SH-SY5Y (cell line): ENCODE measurements around the gene PCBP1.

Experiments
- GATA2 ChIP-seq: IDR thresholded peaks from 2 replicates; pipeline ENCODE4 v1.6.1; 2011; ENCODE audit warnings: mild to moderate bottlenecking, low read depth, low read length
- GATA3 ChIP-seq: IDR thresholded peaks from 2 replicates; pipeline ENCODE4 v1.6.1; 2011; ENCODE audit warnings: low read depth, mild to moderate bottlenecking, low read length, moderate library complexity

PCBP1 gene

DNA sequence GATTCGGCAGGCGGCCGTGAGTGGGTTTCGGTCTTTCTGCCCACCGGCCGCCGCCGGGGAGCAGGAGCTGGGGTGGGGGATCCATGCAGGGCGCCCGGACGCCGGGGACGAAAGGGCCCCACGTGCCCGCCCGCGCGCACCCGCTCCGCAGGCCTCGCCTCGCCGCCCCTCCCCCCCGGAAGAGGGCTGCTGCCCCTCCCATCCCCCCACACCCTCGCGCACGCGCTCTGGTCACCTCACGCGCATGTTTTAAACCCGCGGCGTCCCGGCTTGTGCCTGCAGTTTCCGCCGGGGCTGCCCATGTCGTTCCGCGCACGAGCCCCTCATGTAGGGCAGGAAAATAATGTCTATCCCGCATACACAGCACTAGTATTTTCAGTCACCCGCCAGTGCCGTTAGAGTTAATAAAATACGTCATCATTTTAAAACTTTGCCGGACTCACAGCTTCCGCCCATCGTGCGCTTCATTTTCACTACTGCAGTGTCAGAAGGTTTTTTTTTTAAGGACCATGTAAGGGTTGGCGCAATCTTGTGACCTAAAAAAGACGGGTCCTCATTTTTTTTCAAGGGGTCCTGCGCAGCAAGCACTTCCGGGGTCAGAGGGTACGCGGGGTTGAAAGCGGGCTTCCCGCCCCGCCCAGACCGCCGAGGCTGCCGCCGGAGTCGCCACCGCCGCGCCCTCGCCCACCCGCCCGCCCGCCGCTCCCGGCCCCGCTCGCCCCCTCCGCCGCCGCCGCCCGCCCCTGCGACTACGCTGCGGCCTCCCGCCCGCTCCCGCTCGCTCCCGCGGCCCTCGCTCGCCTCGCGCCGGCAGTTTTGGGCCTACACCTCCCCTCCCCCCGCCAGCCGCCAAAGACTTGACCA, at the start of gene PCBP1:
TSS of gene PCBP1 (plus strand) at position 640 of the 864 bp plus-strand sequence. CDS start 267 bp downstream, outside the sequence.
- TF ChIP-seq GATA2: no peak
- TF ChIP-seq GATA3: no peak

GRCh38 chr2:70039366-70039765, 47.9 kb upstream of the PCBP1 start:
- TF ChIP-seq GATA2: no peak
- TF ChIP-seq GATA3: no peak

DNA sequence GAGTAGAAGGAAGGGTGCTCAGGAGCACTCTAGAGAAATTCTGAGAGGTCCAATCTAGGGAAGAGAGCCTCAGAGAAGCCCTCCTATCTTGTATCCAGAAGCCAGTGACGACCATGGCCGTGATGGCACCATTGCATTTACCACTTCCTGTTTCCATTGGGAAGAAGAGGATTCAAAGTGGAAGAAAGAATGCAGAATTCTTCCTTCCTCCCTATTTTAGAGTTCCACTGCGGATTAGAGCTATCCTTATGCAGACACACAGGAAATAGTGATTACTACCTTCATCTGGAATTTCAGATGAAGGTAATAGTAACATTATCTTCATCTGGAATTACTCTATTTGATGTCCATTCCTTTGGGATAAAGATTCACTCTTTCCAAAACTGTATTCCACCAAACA, 45.6 kb upstream of the PCBP1 start:
- TF ChIP-seq GATA3: no peak
- TF ChIP-seq GATA2: no peak

DNA sequence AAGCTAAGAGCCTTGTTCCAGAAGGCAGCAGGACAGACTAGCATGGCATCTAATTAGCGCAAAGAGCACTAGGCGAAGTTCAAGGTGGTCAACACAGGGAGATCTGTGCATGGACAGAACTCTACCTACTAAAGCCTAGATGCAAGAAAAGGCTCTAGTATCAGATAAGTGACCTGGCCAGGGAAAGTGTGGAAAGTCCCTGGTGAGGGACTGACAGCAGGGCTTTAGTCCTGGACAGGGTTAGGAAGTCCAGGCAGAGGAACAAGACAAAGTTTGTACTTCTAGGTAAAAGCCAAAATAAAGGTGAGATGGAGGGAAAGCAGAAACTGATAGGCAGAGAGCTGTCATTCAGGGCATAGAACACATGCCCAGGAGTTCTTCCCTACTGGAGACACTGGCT, 45.0 kb upstream of the PCBP1 start:
- TF ChIP-seq GATA2: no peak
- TF ChIP-seq GATA3: no peak

DNA sequence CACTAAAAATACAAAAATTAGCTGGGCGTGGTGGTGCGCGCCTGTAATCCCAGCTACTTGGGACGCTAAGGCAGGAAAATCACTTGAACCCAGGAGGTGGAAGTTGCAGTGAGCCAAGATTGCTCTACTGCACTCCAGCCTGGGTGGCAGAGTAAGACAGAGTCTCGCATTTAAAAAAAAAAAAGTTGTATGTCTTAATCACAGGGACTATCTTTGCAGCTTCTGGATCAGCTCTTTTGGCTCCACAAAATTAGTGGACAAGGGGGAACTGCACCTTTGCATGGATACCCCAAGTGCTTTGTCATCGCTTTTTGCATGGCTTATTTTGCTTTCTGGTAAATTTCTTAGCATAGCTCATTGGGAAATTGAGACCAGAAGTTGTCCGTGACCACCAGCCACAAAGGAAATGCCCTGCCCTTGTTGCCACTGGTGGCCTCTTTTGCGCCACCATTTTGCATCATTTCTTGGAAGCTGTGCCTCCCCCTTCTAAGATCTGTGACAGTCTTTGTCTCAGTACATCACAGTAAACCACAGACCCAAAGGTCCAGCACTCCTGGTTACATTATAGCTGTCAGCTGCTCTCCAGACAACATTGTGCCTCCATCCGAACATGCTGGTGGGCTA, 43.9 kb upstream of the PCBP1 start:
- no peak for TF ChIP-seq GATA3
- TF ChIP-seq GATA2: no peak

DNA sequence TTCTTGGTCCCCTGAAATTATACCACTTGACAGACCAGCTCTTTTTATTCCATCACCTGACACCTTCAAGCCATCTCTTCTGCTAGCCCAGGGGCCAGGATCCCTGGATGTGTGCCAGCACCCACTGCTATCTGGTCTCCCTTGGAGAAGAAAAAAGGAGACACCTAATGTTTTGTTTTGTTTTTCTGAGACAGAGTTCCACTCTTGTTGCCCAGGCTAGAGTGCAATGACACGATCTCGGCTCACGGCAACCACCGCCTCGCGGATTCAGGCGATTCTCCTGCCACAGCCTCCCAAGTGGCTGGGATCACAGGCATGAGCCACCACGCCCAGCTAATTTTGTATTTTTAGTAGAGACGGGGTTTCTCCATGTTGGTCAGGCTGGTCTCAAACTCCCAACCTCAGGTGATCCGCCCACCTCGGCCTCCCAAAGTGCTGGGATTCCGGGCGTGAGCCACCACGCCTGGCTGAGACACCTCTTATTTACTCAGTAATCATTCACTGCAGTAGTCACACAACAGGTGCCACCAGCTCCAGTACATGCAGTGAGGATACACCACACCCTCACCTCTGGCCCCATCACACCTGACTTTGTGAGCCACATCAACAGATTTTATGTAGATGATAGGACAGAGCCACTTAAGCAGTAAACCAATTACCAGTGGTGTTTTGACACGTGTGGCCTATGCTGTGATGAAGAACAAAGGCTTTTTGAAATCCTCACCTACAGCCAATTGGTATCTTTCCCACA, 42.8 kb upstream of the PCBP1 start:
- TF ChIP-seq GATA2 (no peak), GATA3 (no peak)

GRCh38 chr2:70045405-70045804, 41.9 kb upstream of the PCBP1 start:
- TF ChIP-seq GATA2: no peak
- no peak for TF ChIP-seq GATA3

DNA sequence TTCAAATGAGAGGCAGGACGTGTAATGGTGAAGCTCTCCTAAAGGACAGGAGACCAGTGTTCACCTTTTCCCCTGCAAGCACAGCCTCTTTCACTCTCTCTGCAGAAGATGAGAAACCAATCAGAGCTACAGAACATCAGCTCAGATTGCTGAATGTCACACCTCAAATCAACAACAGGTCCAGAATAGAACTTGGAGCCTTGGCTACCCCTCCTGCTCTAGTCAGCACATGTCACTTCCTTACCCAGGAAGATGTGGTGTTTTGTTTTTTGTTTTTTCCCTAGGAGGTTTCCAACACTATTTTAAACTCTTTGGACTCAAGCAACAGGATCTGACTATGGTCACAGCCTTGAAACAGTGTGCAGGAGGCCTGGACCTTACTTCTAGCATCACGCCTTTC, 41.3 kb upstream of the PCBP1 start:
- no peak for TF ChIP-seq GATA2
- no peak for TF ChIP-seq GATA3

GRCh38 chr2:70046534-70046933, 40.7 kb upstream of the PCBP1 start:
- TF ChIP-seq GATA2 (no peak), GATA3 (no peak)

GRCh38 chr2:70047451-70047850, 39.8 kb upstream of the PCBP1 start:
- TF ChIP-seq GATA3: no peak
- no peak for TF ChIP-seq GATA2

DNA sequence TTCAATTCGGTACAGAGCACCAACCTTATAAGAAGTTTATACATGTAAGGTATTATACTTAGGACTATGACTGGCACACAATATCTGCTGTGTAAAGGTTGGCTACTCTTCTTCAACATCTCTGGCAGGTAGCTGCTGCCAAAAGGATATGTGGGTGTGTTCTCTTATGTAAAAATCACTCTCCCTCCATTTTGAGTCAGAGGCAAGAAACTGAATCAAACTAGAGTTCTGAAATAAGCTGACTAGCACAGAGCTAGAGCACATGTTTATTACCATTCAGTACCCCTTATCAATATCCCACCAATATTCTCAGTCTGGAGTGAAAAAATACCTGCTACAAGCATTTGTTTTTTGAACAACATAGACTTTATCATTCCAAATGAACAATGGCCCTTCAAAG, 38.0 kb upstream of the PCBP1 start:
- TF ChIP-seq GATA3 (no peak), GATA2 (no peak)

DNA sequence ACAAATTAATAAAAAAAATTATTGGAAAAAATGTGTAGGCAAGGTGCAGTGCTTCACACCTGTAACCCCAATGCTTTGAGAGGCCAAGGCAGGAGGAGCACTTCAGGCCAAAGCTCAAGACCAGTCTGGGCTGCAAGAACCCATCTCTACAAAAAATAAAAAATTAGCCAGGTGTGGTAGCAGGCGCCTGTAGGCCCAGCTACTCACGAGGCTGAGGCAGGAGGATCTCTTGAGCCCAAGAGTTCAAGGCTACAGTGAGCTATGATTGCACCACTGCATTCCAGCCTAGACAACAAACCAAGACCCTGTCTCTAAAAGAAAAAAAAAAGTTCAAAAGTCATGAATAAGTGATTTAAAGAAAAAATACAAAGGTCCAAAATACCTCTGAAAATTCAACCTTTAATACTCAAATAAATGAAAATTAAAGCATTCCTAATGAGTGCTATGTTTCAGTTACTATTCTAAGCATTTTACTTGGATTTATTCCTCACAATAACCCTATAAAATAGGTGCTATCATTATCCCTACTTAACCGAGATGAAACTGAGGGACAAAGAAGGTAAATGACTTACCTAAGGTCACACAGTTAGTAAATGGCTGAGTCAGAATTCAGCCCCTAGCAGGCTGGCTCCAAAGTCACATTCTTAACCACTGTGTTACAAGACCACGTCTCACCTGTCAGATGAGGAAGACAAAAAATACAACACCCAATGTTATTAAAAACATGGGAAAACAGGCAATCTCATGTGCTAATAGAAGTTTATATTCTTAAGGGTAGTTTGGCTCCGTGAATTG, 36.4 kb upstream of the PCBP1 start:
- TF ChIP-seq GATA3 (no peak), GATA2 (no peak)

GRCh38 chr2:70061317-70061716, 26.0 kb upstream of the PCBP1 start:
- TF ChIP-seq GATA2: no peak
- TF ChIP-seq GATA3: no peak

- no peak for TF ChIP-seq GATA3
- no peak for TF ChIP-seq GATA2
Measured at GRCh38 chr2:70062270-70062669, 25.0 kb upstream of the PCBP1 start.
